ENCODE measurements around the gene SUMO2. TPM values are rescaled to one million over a fixed set of nuclear protein-coding genes. Genes with fewer than 3 reads are reported as not detected.

SUMO2 gene
- total and polyA plus RNA-seq, 2 of the 4 experiments (the other 2 are of a cell fraction) = 71.3 to 83.7 TPM

DNA sequence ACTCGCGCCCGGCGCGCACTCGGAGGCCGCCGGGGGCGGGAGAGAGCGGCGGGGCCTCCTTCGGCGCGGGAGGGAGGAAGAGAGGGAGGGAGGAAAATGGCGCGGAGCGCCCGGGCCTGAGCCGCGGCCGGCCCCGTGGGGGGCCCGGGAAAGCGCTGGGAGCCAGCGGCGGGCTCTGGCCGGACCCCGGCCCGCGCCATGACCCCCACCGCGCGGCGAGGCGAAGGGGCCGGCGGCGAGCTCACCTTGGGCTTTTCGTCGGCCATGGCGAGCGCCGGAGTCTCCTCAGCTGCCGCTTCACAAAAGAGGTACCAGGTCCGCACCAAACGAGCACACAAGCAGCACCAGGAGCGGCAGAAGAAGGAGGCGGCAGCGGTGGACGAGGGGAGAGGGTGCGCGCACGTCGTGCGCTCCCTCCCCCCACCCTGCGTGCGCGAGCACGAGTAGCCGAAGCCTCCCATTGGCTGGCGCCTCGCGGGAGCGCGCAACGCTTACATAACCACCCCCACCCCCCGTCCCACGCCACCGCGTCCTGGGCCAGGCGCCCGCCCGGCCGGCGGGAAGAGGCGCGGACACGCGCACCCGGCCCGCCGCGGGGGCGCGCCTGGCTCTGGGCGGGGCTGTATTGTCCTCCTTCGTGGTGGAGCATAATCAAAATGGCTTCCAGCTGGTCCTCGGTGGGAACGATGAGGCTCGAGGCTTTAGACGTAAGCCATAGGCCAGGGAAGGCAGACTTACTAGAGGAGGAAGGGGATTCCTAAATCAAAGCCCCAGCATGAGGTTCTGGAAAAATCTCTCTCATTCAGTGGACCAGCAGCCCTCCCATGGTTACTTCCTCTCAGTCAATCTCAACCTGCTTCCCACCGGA is at the start of gene SUMO2 (continued):
- TF ChIP-seq, protein P1, sequence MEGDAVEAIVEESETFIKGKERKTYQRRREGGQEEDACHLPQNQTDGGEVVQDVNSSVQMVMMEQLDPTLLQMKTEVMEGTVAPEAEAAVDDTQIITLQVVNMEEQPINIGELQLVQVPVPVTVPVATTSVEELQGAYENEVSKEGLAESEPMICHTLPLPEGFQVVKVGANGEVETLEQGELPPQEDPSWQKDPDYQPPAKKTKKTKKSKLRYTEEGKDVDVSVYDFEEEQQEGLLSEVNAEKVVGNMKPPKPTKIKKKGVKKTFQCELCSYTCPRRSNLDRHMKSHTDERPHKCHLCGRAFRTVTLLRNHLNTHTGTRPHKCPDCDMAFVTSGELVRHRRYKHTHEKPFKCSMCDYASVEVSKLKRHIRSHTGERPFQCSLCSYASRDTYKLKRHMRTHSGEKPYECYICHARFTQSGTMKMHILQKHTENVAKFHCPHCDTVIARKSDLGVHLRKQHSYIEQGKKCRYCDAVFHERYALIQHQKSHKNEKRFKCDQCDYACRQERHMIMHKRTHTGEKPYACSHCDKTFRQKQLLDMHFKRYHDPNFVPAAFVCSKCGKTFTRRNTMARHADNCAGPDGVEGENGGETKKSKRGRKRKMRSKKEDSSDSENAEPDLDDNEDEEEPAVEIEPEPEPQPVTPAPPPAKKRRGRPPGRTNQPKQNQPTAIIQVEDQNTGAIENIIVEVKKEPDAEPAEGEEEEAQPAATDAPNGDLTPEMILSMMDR (conservative IDR thresholded peaks at IDR 0.05; ENCODE audit: low read depth, low read length) = peak; percentile 33; the same call in 1 of the 2 replicates
- peak; percentile 95 for TF ChIP-seq MAZ (IDR thresholded peaks at IDR 0.05; ENCODE audit: borderline replicate concordance, low read depth, low read length)
- TF ChIP-seq MAFK (IDR thresholded peaks at IDR 0.05; ENCODE audit: low read depth, low read length) = no peak
- TF ChIP-seq CHD1 (IDR thresholded peaks at IDR 0.05; ENCODE audit: low read depth, low read length) = no peak
- TF ChIP-seq CEBPB (IDR thresholded peaks at IDR 0.05; ENCODE audit: low read depth, low read length) = peak; percentile 73

All from IMR-90 (cell line).